Mucosa of rectum (tissue), 2 donors: Measurements from ENCODE around the gene RNF151.
A peak's percentile ranks its signal among the peaks of the same experiment; 100 is the strongest.
"Not testable (repeated sequence)": the region's sequence is repeated elsewhere in the genome, so short reads cannot be mapped to it uniquely, and the experiment has no call there.

Source experiments
- H3K27ac ChIP-seq, 2 donors: one replicate each; pipeline ENCODE4 v1.7.0; 2013; ENCODE audit warnings: inconsistent platforms in 2 of 2, low read depth in 2 of 2, low read length in 2 of 2
- H3K27me3 ChIP-seq, 2 donors: one replicate each; pipeline ENCODE4 v1.7.0; 2013; ENCODE audit warnings: low read length in 2 of 2; ENCODE audit not compliant: control insufficient read depth in 2 of 2, insufficient read depth in 2 of 2
- H3K36me3 ChIP-seq, 2 donors: one replicate each; pipeline ENCODE4 v1.7.0; 2013; ENCODE audit warnings: low read length in 2 of 2; ENCODE audit not compliant: control insufficient read depth in 2 of 2, insufficient read depth in 2 of 2
- H3K4me1 ChIP-seq, 2 donors: one replicate each; pipeline ENCODE4 v1.7.0; 2013; ENCODE audit warnings: low read length in 2 of 2, mild to moderate bottlenecking in 1 of 2; ENCODE audit not compliant: control insufficient read depth in 2 of 2, insufficient read depth in 2 of 2
- H3K4me3 ChIP-seq, 2 donors: one replicate each; pipeline ENCODE4 v1.7.0; 2013; ENCODE audit warnings: low read length in 2 of 2
- H3K9ac ChIP-seq, 2 donors: one replicate each; pipeline ENCODE4 v1.7.0; 2013; ENCODE audit warnings: low read length in 2 of 2, low read depth in 1 of 2, mild to moderate bottlenecking in 1 of 2
- H3K9me3 ChIP-seq, 2 donors: one replicate each; pipeline ENCODE4 v1.7.0; 2013; ENCODE audit warnings: low read length in 2 of 2; ENCODE audit not compliant: control insufficient read depth in 2 of 2
- donor health status: healthy.
- donor health status: Normal muscosa, but diverticular disease.

The RNF151 gene

GRCh38 chr16:2008009-2008526 lies 41.4 kb downstream of the RNF151 start:
- Histone ChIP-seq H3K4me3 (peak overlapping the region; percentile 81 to 84), H3K9ac (peak overlapping the region; percentile 93 to 95), H3K4me1 (peaks cover 39 to 43% of the 10 kb centered on the region in 2 donors), H3K27ac (peak overlapping the region; percentile 84 to 85), H3K27me3 (no peaks in the 10 kb centered on the region), H3K9me3 (no peaks in the 10 kb centered on the region), H3K36me3 (peaks cover 0 to 2% of the 10 kb centered on the region in 2 donors)

DNA sequence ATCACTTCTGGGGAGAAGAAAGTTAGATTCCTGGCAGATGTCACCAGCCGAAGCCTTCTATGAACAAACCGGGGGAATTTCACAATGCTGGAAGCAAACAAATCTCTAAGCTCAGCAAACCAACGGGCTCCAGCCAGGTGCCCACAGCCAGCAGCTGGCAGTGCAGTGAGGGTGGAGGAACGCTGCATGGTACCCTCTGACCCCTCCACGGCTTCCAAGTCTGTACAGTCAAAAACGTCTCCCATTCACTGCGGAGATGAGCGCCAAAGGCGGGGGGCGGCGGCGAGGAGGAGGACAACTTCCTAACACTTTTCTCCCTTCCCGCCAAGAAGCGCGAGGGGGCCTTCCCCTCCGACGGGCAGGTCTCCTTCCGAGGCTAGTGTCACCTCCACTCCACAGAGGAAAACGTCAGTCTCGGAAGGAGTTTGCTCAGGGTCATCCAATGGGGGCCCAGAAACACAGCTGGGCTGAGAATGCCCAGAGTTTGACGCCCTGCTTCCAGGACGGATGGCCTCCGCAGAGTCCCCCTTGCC lies 42.0 kb downstream of the RNF151 start:
- Histone ChIP-seq H3K27me3 (no peaks in the 10 kb centered on the region), H3K27ac (peak overlapping the region; percentile 84 to 85), H3K4me3 (peak overlapping the region; percentile 81 to 84), H3K9me3 (no peaks in the 10 kb centered on the region), H3K36me3 (no peaks in the 10 kb centered on the region), H3K9ac (peak overlapping the region; percentile 93 to 95), H3K4me1 (peaks cover 37 to 40% of the 10 kb centered on the region in 2 donors)

- Histone ChIP-seq H3K9me3 (no peaks in the 10 kb centered on the region), H3K4me1 (peaks cover 32 to 36% of the 10 kb centered on the region in 2 donors), H3K4me3 (peak overlapping the region; percentile 81 to 84), H3K27me3 (no peaks in the 10 kb centered on the region), H3K9ac (peak overlapping the region; percentile 93 to 95), H3K36me3 (no peaks in the 10 kb centered on the region), H3K27ac (peak overlapping the region; percentile 84 to 85)
Observed at GRCh38 chr16:2009164-2009711, 42.6 kb downstream of the RNF151 start.

DNA sequence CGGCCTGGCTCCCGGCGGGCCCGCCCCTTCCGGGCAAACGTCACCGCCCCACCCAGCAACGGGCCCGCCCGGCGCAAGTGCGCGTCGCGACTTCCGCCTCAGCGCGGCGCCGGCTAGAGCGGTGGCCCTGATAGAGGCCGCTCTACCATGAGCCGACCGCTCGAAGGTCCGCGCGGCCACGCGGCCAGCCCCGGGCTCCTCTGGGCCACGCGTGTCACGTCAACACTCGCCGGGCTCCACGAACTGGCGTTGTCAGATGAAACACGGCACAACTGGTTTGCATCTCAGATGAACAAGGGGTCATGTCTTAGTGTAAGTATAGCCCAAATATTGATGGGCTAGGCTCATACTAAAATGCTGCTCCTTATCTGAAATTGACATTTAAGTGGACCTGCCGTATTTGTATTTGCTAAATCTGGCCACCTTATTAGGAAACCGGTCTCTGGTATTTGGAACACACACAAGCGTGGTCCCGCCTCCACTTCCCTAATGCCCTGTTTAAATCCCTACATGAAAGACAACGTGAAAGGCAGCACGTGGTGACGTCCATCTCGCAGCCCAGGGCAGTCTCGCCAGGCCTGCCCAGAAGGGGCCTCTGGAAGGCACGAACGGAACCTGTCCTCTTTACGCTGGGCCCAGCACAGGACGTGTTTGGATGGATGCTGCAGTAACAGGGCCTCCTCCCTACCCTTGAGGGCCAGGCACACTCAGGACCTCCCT lies 43.3 kb downstream of the RNF151 start, which contains the start of gene ZNF598:
Gene ZNF598, minus strand, starts transcription at position 31 of the 720 bp plus-strand sequence.
- H3K27me3 ChIP-seq: no peaks in the 10 kb centered on the region
- H3K9ac ChIP-seq: peak within 1 kb of the TSS; percentile 93 to 95
- peaks cover 27 to 32% of the 10 kb centered on the region in 2 donors for H3K4me1 ChIP-seq
- peak within 1 kb of the TSS; percentile 81 to 84 for H3K4me3 ChIP-seq
- no peaks in the 10 kb centered on the region for H3K9me3 ChIP-seq
- H3K36me3 ChIP-seq: no peaks in the 10 kb centered on the region
- peak within 1 kb of the TSS; percentile 84 to 90 for H3K27ac ChIP-seq

GRCh38 chr16:2011726-2012125 lies 45.1 kb downstream of the RNF151 start:
- not testable (repeated sequence) for H3K27me3 ChIP-seq, H3K9ac ChIP-seq, H3K4me3 ChIP-seq, H3K27ac ChIP-seq, H3K36me3 ChIP-seq, H3K9me3 ChIP-seq
- peaks cover 34 to 41% of the 10 kb centered on the region in 2 donors for H3K4me1 ChIP-seq

GRCh38 chr16:2013527-2013926 lies 46.9 kb downstream of the RNF151 start:
- Histone ChIP-seq H3K4me3 (no peak overlapping the region), H3K9me3 (no peaks in the 10 kb centered on the region), H3K36me3 (no peaks in the 10 kb centered on the region), H3K27me3 (no peaks in the 10 kb centered on the region), H3K9ac (no peak overlapping the region), H3K27ac (no peak overlapping the region), H3K4me1 (peaks cover 19 to 24% of the 10 kb centered on the region in 2 donors)

- Histone ChIP-seq H3K9ac (peak overlapping the region; percentile 72 to 82), H3K4me1 (peaks cover 11 to 15% of the 10 kb centered on the region in 2 donors), H3K27ac (peak overlapping the region; percentile 92 to 95), H3K27me3 (peaks cover 13 to 15% of the 10 kb centered on the region in 2 donors), H3K4me3 (no peak overlapping the region), H3K9me3 (no peaks in the 10 kb centered on the region), H3K36me3 (no peaks in the 10 kb centered on the region)
Observed at GRCh38 chr16:2015117-2015946, 48.7 kb downstream of the RNF151 start.

DNA sequence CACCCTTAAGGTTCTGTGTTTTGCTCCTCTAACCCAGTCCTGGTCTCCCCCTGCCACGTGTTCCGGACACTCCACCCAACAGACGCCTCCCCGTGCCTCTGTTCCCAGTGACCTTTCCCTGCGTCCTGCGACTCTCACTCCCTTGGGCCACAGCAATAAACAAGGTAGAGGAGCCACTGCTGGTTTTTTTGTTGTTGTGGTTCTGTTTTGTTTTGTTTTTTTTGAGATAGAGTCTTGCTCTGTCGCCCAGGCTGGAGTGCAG lies 49.2 kb downstream of the RNF151 start:
- Histone ChIP-seq H3K4me1 (peaks cover 8 to 15% of the 10 kb centered on the region in 2 donors), H3K9ac (peak overlapping the region; percentile 72 to 82), H3K9me3 (no peaks in the 10 kb centered on the region), H3K27ac (peak overlapping the region; percentile 92 to 95), H3K4me3 (no peak overlapping the region), H3K36me3 (no peaks in the 10 kb centered on the region), H3K27me3 (peaks cover 18 to 19% of the 10 kb centered on the region in 2 donors)

DNA sequence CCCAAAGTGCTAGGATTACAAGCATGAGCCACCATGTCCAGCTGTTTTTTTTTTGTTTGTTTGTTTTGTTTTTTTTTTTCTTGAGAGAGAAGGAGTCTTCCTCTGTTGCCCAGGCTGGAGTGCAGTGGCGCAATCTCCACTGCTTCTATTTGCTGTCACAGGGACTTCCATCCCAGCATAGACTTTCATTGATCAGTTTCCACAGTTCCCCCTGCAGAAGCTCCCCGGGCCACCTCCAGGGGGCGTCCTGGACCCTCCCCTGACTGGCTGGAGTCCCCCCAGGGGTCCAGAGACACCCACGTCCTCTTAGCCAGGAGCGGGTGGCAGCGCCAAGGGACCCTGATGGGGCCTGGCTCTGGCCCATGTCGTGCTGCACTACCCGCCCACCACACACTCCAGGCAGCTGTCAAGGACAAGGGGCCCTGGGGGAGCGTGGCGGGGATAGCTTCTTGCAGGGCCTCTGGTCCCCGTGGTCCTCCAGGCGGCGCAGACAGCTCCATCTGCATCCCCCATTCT lies 49.8 kb downstream of the RNF151 start:
- Histone ChIP-seq H3K4me1 (peaks cover 8 to 15% of the 10 kb centered on the region in 2 donors), H3K36me3 (no peaks in the 10 kb centered on the region), H3K9ac (no peak overlapping the region), H3K9me3 (no peaks in the 10 kb centered on the region), H3K27me3 (peaks cover 18 to 19% of the 10 kb centered on the region in 2 donors), H3K27ac (no peak overlapping the region), H3K4me3 (no peak overlapping the region)
